ENCODE measurements around the gene REXO5.
"Not testable (repeated sequence)": the region's sequence is repeated elsewhere in the genome, so short reads cannot be mapped to it uniquely, and the experiment has no call there.

REXO5 gene

GRCh38 chr16:20803561-20804214 lies 2.6 kb upstream of the REXO5 start:
- no peak for DNase-seq

- not testable (repeated sequence) for DNase-seq
These were observed 601 bp upstream of the REXO5 start for GRCh38 chr16:20805684-20806167.

GRCh38 chr16:20807862-20808261 lies 1.5 kb downstream of the REXO5 start:
- no peak for DNase-seq

GRCh38 chr16:20811889-20812439 lies 5.6 kb downstream of the REXO5 start:
- DNase-seq, result no peak

- no peak for DNase-seq
These were observed 6.2 kb downstream of the REXO5 start for GRCh38 chr16:20812510-20812909.

GRCh38 chr16:20814784-20815183 lies 8.5 kb downstream of the REXO5 start:
- DNase-seq, result no peak

- no peak for DNase-seq
These were observed 12.7 kb downstream of the REXO5 start for GRCh38 chr16:20818929-20819585.

- no peak for DNase-seq
These were observed 15.4 kb downstream of the REXO5 start for GRCh38 chr16:20821682-20822081.

- DNase-seq, result no peak
These were observed 16.4 kb downstream of the REXO5 start for GRCh38 chr16:20822521-20823325.

- DNase-seq, result no peak
These were observed 19.8 kb downstream of the REXO5 start for GRCh38 chr16:20826039-20826566.

GRCh38 chr16:20829536-20829935 lies 23.2 kb downstream of the REXO5 start:
- DNase-seq, result no peak

GRCh38 chr16:20830372-20830771 lies 24.0 kb downstream of the REXO5 start:
- DNase-seq, result no peak

- DNase-seq, result no peak
These were observed 26.8 kb downstream of the REXO5 start for GRCh38 chr16:20833086-20833485.

- DNase-seq, result no peak
These were observed 31.9 kb downstream of the REXO5 start for GRCh38 chr16:20838240-20838639.

GRCh38 chr16:20839504-20839903 lies 33.2 kb downstream of the REXO5 start:
- DNase-seq, result no peak

GRCh38 chr16:20844054-20844453 lies 37.7 kb downstream of the REXO5 start:
- DNase-seq, result no peak

GRCh38 chr16:20844588-20844987 lies 38.3 kb downstream of the REXO5 start:
- DNase-seq, result no peak

- DNase-seq, result no peak
These were observed 39.7 kb downstream of the REXO5 start for GRCh38 chr16:20846030-20846429.

- no peak for DNase-seq
These were observed 40.2 kb downstream of the REXO5 start for GRCh38 chr16:20846551-20846950.

GRCh38 chr16:20847550-20847949 lies 41.2 kb downstream of the REXO5 start:
- no peak for DNase-seq

- DNase-seq, result peak in 1 of 2 experiments; percentile 65
These were observed 43.5 kb downstream of the REXO5 start for GRCh38 chr16:20849589-20850390.

- no peak for DNase-seq
These were observed 44.7 kb downstream of the REXO5 start for GRCh38 chr16:20850981-20851380.

Measured in NCI-H526 (cell line).